ENCODE results near the gene MLLT6. TPM values are rescaled to one million over a fixed set of nuclear protein-coding genes. Genes with fewer than 3 reads are reported as not detected.

The MLLT6 gene
- total RNA-seq, 1 donor from 2014 or later: 155 TPM

- H3K4me1 Mint-ChIP-seq (ENCODE audit: low read depth): peaks cover 38% of the 10 kb centered on the region
- H3K27me3 Mint-ChIP-seq: no peaks in the 10 kb centered on the region
- no peak for DNase-seq (ENCODE audit: low spot score, unreplicated experiment)
- peak overlapping the region; percentile 90 for H3K27ac Mint-ChIP-seq
- no peak for TF ChIP-seq CTCF (IDR thresholded peaks at IDR 0.05; ENCODE audit: unreplicated experiment)
- peaks cover 5% of the 10 kb centered on the region for H3K36me3 Mint-ChIP-seq (ENCODE audit: insufficient read depth)
- H3K4me3 Mint-ChIP-seq (ENCODE audit: low read depth): no peak overlapping the region
- no peaks in the 10 kb centered on the region for H3K9me3 Mint-ChIP-seq (ENCODE audit: low read depth)
Observed at GRCh38 chr17:38741461-38741860, 36.4 kb downstream of the MLLT6 start.

GRCh38 chr17:38741921-38742410 lies 36.9 kb downstream of the MLLT6 start:
- TF ChIP-seq CTCF (IDR thresholded peaks at IDR 0.05; ENCODE audit: unreplicated experiment): no peak
- no peaks in the 10 kb centered on the region for H3K27me3 Mint-ChIP-seq
- DNase-seq (ENCODE audit: low spot score, unreplicated experiment): no peak
- peaks cover 5% of the 10 kb centered on the region for H3K36me3 Mint-ChIP-seq (ENCODE audit: insufficient read depth)
- no peak overlapping the region for H3K4me3 Mint-ChIP-seq (ENCODE audit: low read depth)
- peaks cover 42% of the 10 kb centered on the region for H3K4me1 Mint-ChIP-seq (ENCODE audit: low read depth)
- H3K9me3 Mint-ChIP-seq (ENCODE audit: low read depth): no peaks in the 10 kb centered on the region
- H3K27ac Mint-ChIP-seq: peak overlapping the region; percentile 62

GRCh38 chr17:38742411-38743308 lies 37.6 kb downstream of the MLLT6 start:
- Mint-ChIP-seq H3K9me3 (ENCODE audit: low read depth) (no peaks in the 10 kb centered on the region), H3K36me3 (ENCODE audit: insufficient read depth) (peaks cover 5% of the 10 kb centered on the region), H3K4me3 (ENCODE audit: low read depth) (no peak overlapping the region), H3K4me1 (ENCODE audit: low read depth) (peaks cover 42% of the 10 kb centered on the region), H3K27me3 (no peaks in the 10 kb centered on the region), H3K27ac (peak overlapping the region; percentile 62)
- no peak for DNase-seq (ENCODE audit: low spot score, unreplicated experiment)
- no peak for TF ChIP-seq CTCF (IDR thresholded peaks at IDR 0.05; ENCODE audit: unreplicated experiment)

- Mint-ChIP-seq H3K4me1 (ENCODE audit: low read depth) (peaks cover 42% of the 10 kb centered on the region), H3K27ac (peak overlapping the region; percentile 93)
- TF ChIP-seq CTCF (IDR thresholded peaks at IDR 0.05; ENCODE audit: unreplicated experiment): no peak
Observed at GRCh38 chr17:38743556-38744171, 38.6 kb downstream of the MLLT6 start.

GRCh38 chr17:38745545-38745944 lies 40.5 kb downstream of the MLLT6 start:
- peaks cover 51% of the 10 kb centered on the region for H3K4me1 Mint-ChIP-seq (ENCODE audit: low read depth)
- H3K27me3 Mint-ChIP-seq: no peaks in the 10 kb centered on the region
- H3K36me3 Mint-ChIP-seq (ENCODE audit: insufficient read depth): no peaks in the 10 kb centered on the region
- H3K4me3 Mint-ChIP-seq (ENCODE audit: low read depth): peak overlapping the region; percentile 90
- no peak for TF ChIP-seq CTCF (IDR thresholded peaks at IDR 0.05; ENCODE audit: unreplicated experiment)
- DNase-seq (ENCODE audit: low spot score, unreplicated experiment): no peak
- H3K9me3 Mint-ChIP-seq (ENCODE audit: low read depth): no peaks in the 10 kb centered on the region
- no peak overlapping the region for H3K27ac Mint-ChIP-seq

More at GRCh38 chr17:38743556-38744171, 38.6 kb downstream of the MLLT6 start:
- H3K36me3 Mint-ChIP-seq (ENCODE audit: insufficient read depth): peaks cover under 1% of the 10 kb centered on the region
- no peaks in the 10 kb centered on the region for H3K27me3 Mint-ChIP-seq
- no peaks in the 10 kb centered on the region for H3K9me3 Mint-ChIP-seq (ENCODE audit: low read depth)
- no peak for DNase-seq (ENCODE audit: low spot score, unreplicated experiment)
- H3K4me3 Mint-ChIP-seq (ENCODE audit: low read depth): peak overlapping the region; percentile 54

All from progenitor cell of endocrine pancreas (in vitro differentiated cells).